T-helper 2 cell treated with Interferon-gamma antibody and Interleukin-4, amounts not matched to agents 5 μg/mL and 100 μg/mL, for 36 hours (primary cell): ENCODE results near the gene UBE3B.

ENCODE experiments used
- DNase-seq: peaks from one replicate; pipeline ENCODE4 v3.0.0; 2021; ENCODE audit warnings: low spot score
- H3K27ac Mint-ChIP-seq: one replicate; pipeline ENCODE4 v1.8.0; 2021; ENCODE audit warnings: mild to moderate bottlenecking, mixed read lengths
- H3K27me3 Mint-ChIP-seq: one replicate; pipeline ENCODE4 v1.8.0; 2021; ENCODE audit warnings: low read depth, mixed read lengths
- H3K36me3 Mint-ChIP-seq: one replicate; pipeline ENCODE4 v1.8.0; 2021; ENCODE audit warnings: low read depth, mixed read lengths
- H3K4me1 Mint-ChIP-seq: one replicate; pipeline ENCODE4 v1.8.0; 2021; ENCODE audit warnings: low read depth, mixed read lengths
- H3K4me3 Mint-ChIP-seq: one replicate; pipeline ENCODE4 v1.8.0; 2022; ENCODE audit warnings: mild to moderate bottlenecking, moderate library complexity, mixed read lengths
- H3K9me3 Mint-ChIP-seq: one replicate; pipeline ENCODE4 v1.8.0; 2021; ENCODE audit warnings: mixed read lengths

The UBE3B gene

GRCh38 chr12:109555431-109556315 lies 78.2 kb downstream of the UBE3B start:
- Mint-ChIP-seq H3K27ac (no peak overlapping the region), H3K4me3 (no peak overlapping the region), H3K27me3 (no peaks in the 10 kb centered on the region), H3K4me1 (no peaks in the 10 kb centered on the region), H3K9me3 (no peaks in the 10 kb centered on the region), H3K36me3 (no peaks in the 10 kb centered on the region)
- no peak for DNase-seq

GRCh38 chr12:109557200-109557599 lies 79.8 kb downstream of the UBE3B start:
- H3K36me3 Mint-ChIP-seq: peaks cover 8% of the 10 kb centered on the region
- H3K9me3 Mint-ChIP-seq: peaks cover 7% of the 10 kb centered on the region
- H3K4me3 Mint-ChIP-seq: no peak overlapping the region
- no peak for DNase-seq
- H3K27me3 Mint-ChIP-seq: no peaks in the 10 kb centered on the region
- no peaks in the 10 kb centered on the region for H3K4me1 Mint-ChIP-seq
- H3K27ac Mint-ChIP-seq: no peak overlapping the region

GRCh38 chr12:109557805-109558204 lies 80.4 kb downstream of the UBE3B start:
- no peak overlapping the region for H3K4me3 Mint-ChIP-seq
- H3K27me3 Mint-ChIP-seq: no peaks in the 10 kb centered on the region
- H3K36me3 Mint-ChIP-seq: peaks cover 14% of the 10 kb centered on the region
- H3K27ac Mint-ChIP-seq: no peak overlapping the region
- no peaks in the 10 kb centered on the region for H3K4me1 Mint-ChIP-seq
- peaks cover 12% of the 10 kb centered on the region for H3K9me3 Mint-ChIP-seq
- no peak for DNase-seq

- peaks cover 15% of the 10 kb centered on the region for H3K36me3 Mint-ChIP-seq
- H3K27me3 Mint-ChIP-seq: no peaks in the 10 kb centered on the region
- DNase-seq: no peak
- H3K4me3 Mint-ChIP-seq: no peak overlapping the region
- peaks cover 12% of the 10 kb centered on the region for H3K9me3 Mint-ChIP-seq
- H3K27ac Mint-ChIP-seq: no peak overlapping the region
- no peaks in the 10 kb centered on the region for H3K4me1 Mint-ChIP-seq
These were observed 81.2 kb downstream of the UBE3B start for GRCh38 chr12:109558374-109559199.

GRCh38 chr12:109559200-109559505 lies 81.7 kb downstream of the UBE3B start:
- Mint-ChIP-seq H3K4me1 (no peaks in the 10 kb centered on the region), H3K4me3 (no peak overlapping the region), H3K27ac (no peak overlapping the region), H3K27me3 (no peaks in the 10 kb centered on the region), H3K9me3 (peaks cover 12% of the 10 kb centered on the region), H3K36me3 (peaks cover 19% of the 10 kb centered on the region)
- no peak for DNase-seq

- Mint-ChIP-seq H3K4me1 (no peaks in the 10 kb centered on the region), H3K36me3 (peaks cover 21% of the 10 kb centered on the region), H3K9me3 (peaks cover 12% of the 10 kb centered on the region), H3K4me3 (no peak overlapping the region), H3K27ac (no peak overlapping the region), H3K27me3 (no peaks in the 10 kb centered on the region)
- no peak for DNase-seq
These were observed 82.2 kb downstream of the UBE3B start for GRCh38 chr12:109559601-109560000.

- DNase-seq: no peak
- peaks cover 12% of the 10 kb centered on the region for H3K9me3 Mint-ChIP-seq
- H3K27ac Mint-ChIP-seq: no peak overlapping the region
- H3K27me3 Mint-ChIP-seq: no peaks in the 10 kb centered on the region
- no peaks in the 10 kb centered on the region for H3K4me1 Mint-ChIP-seq
- peaks cover 27% of the 10 kb centered on the region for H3K36me3 Mint-ChIP-seq
- no peak overlapping the region for H3K4me3 Mint-ChIP-seq
These were observed 83.7 kb downstream of the UBE3B start for GRCh38 chr12:109560867-109561710.

- Mint-ChIP-seq H3K4me3 (no peak overlapping the region), H3K9me3 (peaks cover 12% of the 10 kb centered on the region), H3K36me3 (peaks cover 30% of the 10 kb centered on the region), H3K27me3 (no peaks in the 10 kb centered on the region), H3K4me1 (no peaks in the 10 kb centered on the region), H3K27ac (no peak overlapping the region)
- no peak for DNase-seq
These were observed 84.2 kb downstream of the UBE3B start for GRCh38 chr12:109561711-109562030.

- H3K4me3 Mint-ChIP-seq: no peak overlapping the region
- no peak for DNase-seq
- no peaks in the 10 kb centered on the region for H3K4me1 Mint-ChIP-seq
- H3K27me3 Mint-ChIP-seq: no peaks in the 10 kb centered on the region
- no peak overlapping the region for H3K27ac Mint-ChIP-seq
- H3K9me3 Mint-ChIP-seq: peaks cover 12% of the 10 kb centered on the region
- peaks cover 35% of the 10 kb centered on the region for H3K36me3 Mint-ChIP-seq
These were observed 85.4 kb downstream of the UBE3B start for GRCh38 chr12:109562871-109563270.

GRCh38 chr12:109563291-109564284 lies 86.2 kb downstream of the UBE3B start:
- Mint-ChIP-seq H3K27me3 (no peaks in the 10 kb centered on the region), H3K9me3 (peaks cover 12% of the 10 kb centered on the region), H3K4me1 (no peaks in the 10 kb centered on the region), H3K27ac (no peak overlapping the region), H3K4me3 (no peak overlapping the region), H3K36me3 (peaks cover 35% of the 10 kb centered on the region)
- no peak for DNase-seq

- Mint-ChIP-seq H3K36me3 (peaks cover 40% of the 10 kb centered on the region), H3K27me3 (no peaks in the 10 kb centered on the region), H3K4me3 (no peak overlapping the region), H3K27ac (no peak overlapping the region), H3K4me1 (no peaks in the 10 kb centered on the region), H3K9me3 (peaks cover 12% of the 10 kb centered on the region)
- DNase-seq: no peak
These were observed 89.0 kb downstream of the UBE3B start for GRCh38 chr12:109566424-109566823.

- no peak overlapping the region for H3K4me3 Mint-ChIP-seq
- H3K27ac Mint-ChIP-seq: no peak overlapping the region
- no peaks in the 10 kb centered on the region for H3K27me3 Mint-ChIP-seq
- DNase-seq: no peak
- H3K9me3 Mint-ChIP-seq: peaks cover 4% of the 10 kb centered on the region
- peaks cover 35% of the 10 kb centered on the region for H3K36me3 Mint-ChIP-seq
- H3K4me1 Mint-ChIP-seq: peaks cover 6% of the 10 kb centered on the region
These were observed 89.9 kb downstream of the UBE3B start for GRCh38 chr12:109567296-109567695.

GRCh38 chr12:109567967-109568366 lies 90.5 kb downstream of the UBE3B start:
- Mint-ChIP-seq H3K4me1 (peaks cover 12% of the 10 kb centered on the region), H3K9me3 (no peaks in the 10 kb centered on the region)

More at GRCh38 chr12:109567967-109568366, 90.5 kb downstream of the UBE3B start:
- Mint-ChIP-seq H3K4me3 (no peak overlapping the region), H3K27me3 (no peaks in the 10 kb centered on the region), H3K27ac (no peak overlapping the region), H3K36me3 (peaks cover 30% of the 10 kb centered on the region)
- DNase-seq: no peak
